GM19324 (cell line): Measurements from ENCODE around the gene UBAP1L.
"Not testable (repeated sequence)": the region's sequence is repeated elsewhere in the genome, so short reads cannot be mapped to it uniquely, and the experiment has no call there.

Experiments used
- ATAC-seq: cut with Tn5 transposase; IDR thresholded peaks from one replicate; pipeline ENCODE4 v1.9.1; 2021; ENCODE audit warnings: mild to moderate bottlenecking, moderate library complexity; ENCODE audit not compliant: unreplicated experiment, low FRiP score

The UBAP1L gene

GRCh38 chr15:65101411-65101890 lies 13.5 kb downstream of the UBAP1L start:
- ATAC-seq, result no peak

GRCh38 chr15:65100442-65100841 lies 14.6 kb downstream of the UBAP1L start:
- no peak for ATAC-seq

- not testable (repeated sequence) for ATAC-seq
Measured at GRCh38 chr15:65099801-65100200, 15.2 kb downstream of the UBAP1L start.

- ATAC-seq, result no peak
Measured at GRCh38 chr15:65099336-65099735, 15.7 kb downstream of the UBAP1L start.

GRCh38 chr15:65097651-65098263 lies 17.2 kb downstream of the UBAP1L start:
- no peak for ATAC-seq

- ATAC-seq, result no peak
Measured at GRCh38 chr15:65096481-65097385, 18.3 kb downstream of the UBAP1L start.

GRCh38 chr15:65095747-65096104 lies 19.3 kb downstream of the UBAP1L start:
- no peak for ATAC-seq

- no peak for ATAC-seq
Measured at GRCh38 chr15:65095011-65095746, 19.8 kb downstream of the UBAP1L start.

- no peak for ATAC-seq
Measured at GRCh38 chr15:65094294-65094995, 20.6 kb downstream of the UBAP1L start.

GRCh38 chr15:65093793-65094170 lies 21.2 kb downstream of the UBAP1L start:
- not testable (repeated sequence) for ATAC-seq

GRCh38 chr15:65092911-65093792 lies 21.8 kb downstream of the UBAP1L start:
- ATAC-seq, result no peak

GRCh38 chr15:65091946-65092770 lies 22.8 kb downstream of the UBAP1L start:
- ATAC-seq, result no peak

GRCh38 chr15:65089206-65089824 lies 25.7 kb downstream of the UBAP1L start:
- ATAC-seq, result no peak

GRCh38 chr15:65088643-65089021 lies 26.4 kb downstream of the UBAP1L start:
- ATAC-seq, result no peak

- ATAC-seq, result no peak
Measured at GRCh38 chr15:65087873-65088642, 26.9 kb downstream of the UBAP1L start.

- no peak for ATAC-seq
Measured at GRCh38 chr15:65087411-65087810, 27.6 kb downstream of the UBAP1L start.

- no peak for ATAC-seq
Measured at GRCh38 chr15:65086680-65087111, 28.3 kb downstream of the UBAP1L start.
